Measurements from ENCODE around the gene MAP3K4. TPM values are rescaled to one million over a fixed set of nuclear protein-coding genes. Genes with fewer than 3 reads are reported as not detected.

The MAP3K4 gene
- total RNA-seq, 1 donor from 2014 or later = 49.3 TPM

DNA sequence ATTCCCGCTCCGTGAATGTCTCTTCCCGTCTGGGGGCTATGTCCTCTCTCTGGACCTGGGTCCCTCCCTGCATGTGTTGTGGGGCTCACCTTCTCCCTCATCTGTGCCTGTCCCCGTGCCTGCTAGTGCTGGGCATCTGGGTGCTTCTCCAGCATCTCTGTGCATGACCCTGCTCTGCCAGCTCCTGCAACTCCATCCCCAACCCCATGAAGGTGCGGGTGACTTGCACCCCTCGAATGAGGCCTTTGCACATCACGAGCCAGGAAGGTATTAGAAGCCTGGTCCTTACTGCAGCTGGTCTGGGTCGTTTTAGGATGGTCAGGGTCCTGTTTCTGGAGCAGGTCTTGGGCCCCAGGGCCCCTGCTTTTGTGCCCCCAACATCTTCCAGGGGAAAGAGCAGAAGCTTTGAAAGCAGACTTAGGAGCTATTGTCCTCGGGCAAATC, 172.6 kb downstream of the MAP3K4 start:
- Mint-ChIP-seq H3K4me3 (ENCODE audit: low read depth) (no peak overlapping the region), H3K27ac (no peak overlapping the region), H3K27me3 (ENCODE audit: low read depth) (no peaks in the 10 kb centered on the region), H3K4me1 (ENCODE audit: low read depth) (no peaks in the 10 kb centered on the region), H3K9me3 (no peaks in the 10 kb centered on the region), H3K36me3 (ENCODE audit: low read depth) (peaks cover 3% of the 10 kb centered on the region)
- DNase-seq (ENCODE audit: low spot score) = no peak
- intact Hi-C loops (cut with micrococcal nuclease) = no loop called here

DNA sequence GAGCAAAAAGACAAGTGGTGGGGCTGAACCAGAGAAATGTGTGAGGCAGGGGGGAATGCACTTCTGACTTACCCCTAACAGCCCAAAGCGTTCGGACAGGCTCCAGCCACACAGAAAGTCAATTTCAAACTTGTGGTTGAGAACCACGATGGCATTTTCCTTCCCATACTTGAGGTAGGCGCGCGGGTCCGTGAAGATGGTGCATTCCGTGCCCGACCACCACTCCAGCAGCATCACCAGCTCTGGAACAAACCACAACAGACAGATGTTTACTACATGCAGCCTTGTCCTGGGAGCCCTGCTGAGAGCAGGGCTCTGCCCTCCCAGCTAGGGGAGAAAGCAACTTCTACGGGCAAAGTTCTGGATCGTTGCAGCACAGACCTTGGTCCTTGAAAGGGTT, 174.6 kb downstream of the MAP3K4 start:
- H3K36me3 Mint-ChIP-seq (ENCODE audit: low read depth) = no peaks in the 10 kb centered on the region
- H3K9me3 Mint-ChIP-seq = no peaks in the 10 kb centered on the region
- no peak overlapping the region for H3K27ac Mint-ChIP-seq
- H3K4me3 Mint-ChIP-seq (ENCODE audit: low read depth) = no peak overlapping the region
- H3K4me1 Mint-ChIP-seq (ENCODE audit: low read depth) = peaks cover 4% of the 10 kb centered on the region
- H3K27me3 Mint-ChIP-seq (ENCODE audit: low read depth) = no peaks in the 10 kb centered on the region
- intact Hi-C loops (cut with micrococcal nuclease) = no loop called here
- DNase-seq (ENCODE audit: low spot score) = no peak

DNA sequence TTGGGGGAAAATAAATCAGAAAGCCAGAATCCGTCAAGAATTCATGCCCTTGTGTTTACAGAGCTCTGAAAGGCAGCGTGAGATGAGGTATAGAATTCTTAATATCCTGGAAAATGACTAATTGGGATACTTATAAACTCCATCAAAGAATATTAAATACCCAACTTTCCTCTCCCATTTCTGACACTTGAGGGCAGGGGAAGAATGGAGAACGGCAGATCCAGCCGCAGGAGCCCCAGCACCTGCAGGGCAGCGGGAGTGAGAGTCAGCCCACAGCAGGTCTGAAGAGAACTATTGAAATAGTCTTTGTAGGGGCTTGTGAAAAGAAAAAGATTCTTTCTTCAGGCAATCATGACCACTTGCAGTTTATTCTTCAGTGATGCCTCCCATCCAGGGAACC, 175.1 kb downstream of the MAP3K4 start:
- Mint-ChIP-seq H3K9me3 (no peaks in the 10 kb centered on the region), H3K36me3 (ENCODE audit: low read depth) (no peaks in the 10 kb centered on the region), H3K27ac (no peak overlapping the region), H3K4me1 (ENCODE audit: low read depth) (peaks cover 4% of the 10 kb centered on the region), H3K27me3 (ENCODE audit: low read depth) (no peaks in the 10 kb centered on the region), H3K4me3 (ENCODE audit: low read depth) (no peak overlapping the region)
- DNase-seq (ENCODE audit: low spot score) = no peak
- intact Hi-C loops (cut with micrococcal nuclease) = no loop called here

Data from activated T-helper 2 cell treated with anti-CD3 and anti-CD28 coated beads, Interferon-gamma antibody, Interleukin-2, Interleukin-4, amounts not matched to agents 10 μg/mL and 5 μg/mL and 100 μg/mL, durations not matched to agents 14 hours and 24 hours and 36 hours (primary cell).